HUES6 (cell line): ENCODE data around the gene ABHD12.

Source experiments
- H3K27ac ChIP-seq: 2 replicates; pipeline ENCODE4 v1.7.0; 2013; ENCODE audit warnings: low read depth, mild to moderate bottlenecking, low read length, inconsistent platforms
- H3K27me3 ChIP-seq: 2 replicates; pipeline ENCODE4 v1.6.1; 2013; ENCODE audit warnings: low read length; ENCODE audit not compliant: control insufficient read depth, insufficient read depth
- H3K36me3 ChIP-seq: 2 replicates; pipeline ENCODE4 v1.6.1; 2013; ENCODE audit warnings: low read length; ENCODE audit not compliant: control insufficient read depth, insufficient read depth
- H3K4me1 ChIP-seq: 2 replicates; pipeline ENCODE4 v1.6.1; 2013; ENCODE audit warnings: low read length; ENCODE audit not compliant: control insufficient read depth, insufficient read depth
- H3K4me3 ChIP-seq: 2 replicates; pipeline ENCODE4 v1.5.1; 2013; ENCODE audit warnings: low read depth, low read length
- H3K9ac ChIP-seq: one replicate; pipeline ENCODE4 v1.6.1; 2013; ENCODE audit warnings: mild to moderate bottlenecking, low read length
- H3K9me3 ChIP-seq: 2 replicates; pipeline ENCODE4 v1.6.1; 2013; ENCODE audit warnings: low read depth, low read length; ENCODE audit not compliant: control insufficient read depth, insufficient read depth

Gene ABHD12

DNA sequence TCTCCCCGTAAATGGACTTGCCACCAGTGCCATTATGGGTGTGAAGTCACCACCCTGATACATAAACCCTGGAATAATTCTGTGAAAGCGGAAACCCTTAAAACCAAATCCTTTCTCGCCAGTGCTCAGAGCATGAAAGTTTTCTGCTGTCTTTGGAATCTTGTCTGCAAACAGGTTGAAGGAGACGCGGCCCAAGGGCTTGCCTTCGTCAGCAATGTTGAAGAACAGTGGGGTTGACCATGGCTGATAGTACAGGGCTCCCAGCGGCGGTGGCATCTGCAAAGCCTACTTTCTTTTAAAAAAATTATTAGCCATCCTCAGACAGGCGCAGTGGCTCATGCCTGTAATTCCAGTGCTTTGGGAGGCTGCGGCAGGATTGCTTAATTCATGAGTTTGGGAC, 22.1 kb downstream of the ABHD12 start:
- Histone ChIP-seq H3K9me3 (peaks cover 15% of the 10 kb centered on the region), H3K27me3 (no peaks in the 10 kb centered on the region), H3K27ac (no peak overlapping the region), H3K36me3 (no peaks in the 10 kb centered on the region), H3K9ac (no peak overlapping the region), H3K4me3 (no peak overlapping the region), H3K4me1 (peaks cover 6% of the 10 kb centered on the region; the same call in 1 of the 2 replicates)

DNA sequence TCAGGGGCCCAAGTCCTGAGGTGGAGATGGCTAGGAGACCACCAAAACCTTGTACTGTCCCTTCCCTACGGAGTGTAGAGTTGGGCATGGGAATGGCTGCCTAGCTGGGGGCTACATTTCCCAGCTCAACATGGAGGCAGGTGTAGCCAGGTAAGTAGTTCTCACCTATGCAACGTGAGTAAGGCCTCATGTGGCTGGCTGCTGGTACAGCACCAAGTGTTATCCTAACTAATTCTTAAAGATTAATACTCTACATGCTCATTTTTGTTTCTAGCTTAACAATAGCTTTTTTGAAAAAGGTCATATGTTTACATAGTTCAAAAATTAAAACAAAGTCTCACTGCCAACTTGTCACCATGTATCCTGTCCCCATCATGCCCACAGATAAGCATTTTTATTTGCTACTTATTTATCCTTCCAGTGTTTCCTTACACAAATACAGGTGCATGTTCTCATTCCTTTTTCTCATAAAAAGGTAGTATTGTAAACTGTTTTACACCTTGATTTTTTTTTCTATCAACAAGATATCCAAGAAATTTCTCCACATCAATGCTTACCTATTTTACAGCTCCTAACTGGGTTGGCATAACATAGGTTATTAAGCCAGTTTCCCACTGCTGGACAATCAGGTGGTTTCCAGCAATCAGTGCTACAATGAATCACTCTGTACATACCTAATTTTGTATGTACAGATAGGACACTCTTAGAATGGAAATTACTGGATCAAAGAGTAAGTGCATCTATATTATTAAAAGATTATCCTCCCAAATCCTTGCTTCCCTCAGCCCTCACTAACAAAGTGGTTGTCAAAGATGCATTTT, 25.5 kb downstream of the ABHD12 start:
- peaks cover 7% of the 10 kb centered on the region for H3K9me3 ChIP-seq

DNA sequence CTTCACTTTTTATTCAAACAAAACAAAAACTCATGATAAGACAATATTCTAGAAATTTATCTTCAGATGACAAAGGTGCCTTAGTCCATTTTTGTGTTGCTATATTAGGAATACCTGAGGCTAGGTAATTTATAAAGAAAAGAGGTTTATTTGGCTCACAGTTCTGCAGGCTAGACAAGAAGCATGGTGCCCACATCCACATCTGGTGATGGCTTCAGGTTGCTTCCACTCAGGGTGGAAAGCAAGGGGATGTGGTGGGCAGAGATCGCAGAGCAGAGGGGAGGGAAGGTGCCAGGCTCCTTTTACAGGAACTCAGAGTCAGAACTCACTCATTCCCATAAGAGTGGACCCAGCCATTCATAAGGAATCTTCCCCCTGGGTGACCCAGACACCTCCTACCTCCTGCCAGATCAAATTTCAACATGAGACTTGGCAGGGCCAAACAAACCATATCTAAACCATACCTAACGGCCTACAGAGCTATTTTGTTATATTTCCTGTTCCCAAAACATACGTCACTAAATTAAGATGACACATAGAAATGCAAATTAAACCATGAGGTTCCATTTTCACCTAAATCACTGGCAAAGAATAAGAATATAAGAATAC, 26.4 kb downstream of the ABHD12 start:
- no peaks in the 10 kb centered on the region for H3K27me3 ChIP-seq
- H3K9me3 ChIP-seq, result peaks cover 7% of the 10 kb centered on the region
- no peak overlapping the region for H3K9ac ChIP-seq
- H3K27ac ChIP-seq, result no peak overlapping the region
- no peaks in the 10 kb centered on the region for H3K36me3 ChIP-seq
- H3K4me3 ChIP-seq, result no peak overlapping the region
- peaks cover 6% of the 10 kb centered on the region; the same call in 1 of the 2 replicates for H3K4me1 ChIP-seq

More for the DNA sequence above, 25.5 kb downstream of the ABHD12 start:
- Histone ChIP-seq H3K9ac (no peak overlapping the region), H3K27ac (no peak overlapping the region), H3K27me3 (no peaks in the 10 kb centered on the region), H3K4me3 (no peak overlapping the region), H3K4me1 (peaks cover 6% of the 10 kb centered on the region; the same call in 1 of the 2 replicates), H3K36me3 (no peaks in the 10 kb centered on the region)

GRCh38 chr20:25361287-25361683, 29.4 kb downstream of the ABHD12 start:
- peaks cover 25% of the 10 kb centered on the region for H3K4me1 ChIP-seq
- no peak overlapping the region for H3K4me3 ChIP-seq
- H3K27me3 ChIP-seq, result no peaks in the 10 kb centered on the region
- no peak overlapping the region for H3K9ac ChIP-seq
- 0 out of 2 replicates have a peak overlapping the region, but pooled peaks have one; percentile 6 for H3K27ac ChIP-seq
- H3K9me3 ChIP-seq, result peaks cover 7% of the 10 kb centered on the region
- no peaks in the 10 kb centered on the region for H3K36me3 ChIP-seq

DNA sequence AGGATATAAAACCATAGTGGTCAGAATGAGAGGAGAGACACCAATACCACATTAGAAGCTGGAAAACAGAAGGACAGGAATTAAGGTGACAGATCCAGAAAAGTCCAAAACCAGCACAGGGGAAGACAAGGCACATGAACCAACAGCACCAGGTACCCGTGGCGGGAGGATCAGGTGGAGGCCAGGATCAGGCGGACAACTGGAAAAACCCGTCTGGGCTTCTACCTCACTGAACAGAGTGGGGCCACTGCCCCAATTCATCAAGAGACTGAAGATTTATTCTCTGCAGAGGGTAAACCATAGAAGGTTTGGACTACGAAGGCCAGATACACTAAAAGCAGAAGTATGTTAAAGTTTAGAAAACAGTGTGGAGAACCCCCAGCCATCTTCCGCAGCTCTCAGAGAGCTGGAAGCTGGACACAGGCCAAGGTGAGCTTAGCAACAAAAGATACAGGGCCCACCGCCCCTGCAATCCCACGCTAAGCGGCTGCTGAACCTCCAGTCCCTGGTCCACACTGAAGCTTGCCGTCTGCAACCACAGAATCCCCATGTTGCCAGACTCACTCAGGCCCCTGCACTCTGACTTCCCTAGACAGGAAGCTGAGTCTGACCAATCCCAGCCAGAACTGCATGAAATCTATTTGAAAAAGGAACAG, 29.9 kb downstream of the ABHD12 start:
- Histone ChIP-seq H3K9me3 (peaks cover 7% of the 10 kb centered on the region), H3K27me3 (no peaks in the 10 kb centered on the region), H3K27ac (0 out of 2 replicates have a peak overlapping the region, but pooled peaks have one; percentile 6), H3K9ac (no peak overlapping the region), H3K4me1 (peaks cover 31% of the 10 kb centered on the region), H3K36me3 (no peaks in the 10 kb centered on the region), H3K4me3 (no peak overlapping the region)

- no peak overlapping the region for H3K9ac ChIP-seq
- peaks cover 40% of the 10 kb centered on the region for H3K4me1 ChIP-seq
- no peaks in the 10 kb centered on the region for H3K27me3 ChIP-seq
- H3K4me3 ChIP-seq, result no peak overlapping the region
- no peaks in the 10 kb centered on the region for H3K36me3 ChIP-seq
- no peaks in the 10 kb centered on the region for H3K9me3 ChIP-seq
- H3K27ac ChIP-seq, result peak overlapping the region; percentile 35; the same call in 1 of the 2 replicates
Measured at GRCh38 chr20:25356271-25356933, 34.2 kb downstream of the ABHD12 start.

DNA sequence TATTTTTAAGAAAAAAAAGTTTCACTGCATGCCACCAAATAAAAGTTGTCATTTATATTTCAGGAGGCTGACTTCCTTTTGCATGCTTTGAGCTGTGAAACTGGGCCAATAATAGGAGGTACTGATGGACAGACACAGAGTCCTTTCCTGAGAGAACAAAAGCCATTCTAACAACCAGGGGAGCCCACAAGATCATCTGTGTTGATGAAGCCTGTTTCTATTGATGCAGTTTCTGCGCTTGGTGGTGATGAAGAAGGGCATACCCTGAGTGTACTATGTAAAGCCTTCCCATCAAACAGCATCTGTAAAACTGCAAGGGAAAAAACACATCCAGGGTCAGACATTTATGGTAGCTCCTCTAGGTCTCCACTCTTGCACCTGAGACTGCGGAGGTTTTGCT, 34.8 kb downstream of the ABHD12 start:
- Histone ChIP-seq H3K9me3 (no peaks in the 10 kb centered on the region), H3K36me3 (no peaks in the 10 kb centered on the region), H3K27me3 (no peaks in the 10 kb centered on the region), H3K27ac (no peak overlapping the region), H3K4me3 (no peak overlapping the region), H3K4me1 (peaks cover 44% of the 10 kb centered on the region), H3K9ac (no peak overlapping the region)

DNA sequence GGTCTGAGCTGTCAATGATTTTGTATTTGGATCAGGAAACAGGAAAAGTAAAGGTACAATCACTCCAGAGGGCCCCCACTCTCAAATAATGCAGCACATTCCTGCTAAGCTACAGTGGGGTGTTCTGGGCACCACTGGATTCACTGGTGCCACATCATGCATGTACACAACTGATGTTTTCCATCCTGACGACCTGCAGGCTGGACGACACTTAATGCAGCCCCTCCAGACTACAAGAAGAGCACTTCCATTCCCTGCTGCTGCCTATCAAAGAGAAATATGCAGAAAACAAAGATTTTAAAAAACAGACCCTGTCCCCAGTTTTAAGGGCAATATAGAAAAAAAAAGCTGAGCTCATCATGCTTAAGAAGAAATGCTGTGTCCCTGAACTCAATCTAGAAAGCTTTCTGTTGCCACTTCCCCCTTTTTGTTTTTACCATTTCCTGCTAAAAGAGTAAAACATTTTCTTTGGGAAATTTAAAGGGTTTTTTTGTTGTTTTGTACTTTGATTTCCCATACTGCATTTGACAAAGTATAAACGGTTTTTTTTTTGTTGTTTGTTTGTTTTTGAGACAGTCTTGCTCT, 35.5 kb downstream of the ABHD12 start:
- no peaks in the 10 kb centered on the region for H3K9me3 ChIP-seq
- no peak overlapping the region for H3K9ac ChIP-seq
- H3K27ac ChIP-seq, result no peak overlapping the region
- H3K4me1 ChIP-seq, result peaks cover 44% of the 10 kb centered on the region
- no peaks in the 10 kb centered on the region for H3K27me3 ChIP-seq
- H3K4me3 ChIP-seq, result no peak overlapping the region
- H3K36me3 ChIP-seq, result no peaks in the 10 kb centered on the region

- no peaks in the 10 kb centered on the region for H3K9me3 ChIP-seq
- no peak overlapping the region for H3K27ac ChIP-seq
- H3K27me3 ChIP-seq, result no peaks in the 10 kb centered on the region
- H3K36me3 ChIP-seq, result no peaks in the 10 kb centered on the region
- H3K4me1 ChIP-seq, result peaks cover 44% of the 10 kb centered on the region
- H3K9ac ChIP-seq, result no peak overlapping the region
- no peak overlapping the region for H3K4me3 ChIP-seq
Measured at GRCh38 chr20:25353747-25354705, 36.6 kb downstream of the ABHD12 start.

GRCh38 chr20:25353353-25353746, 37.3 kb downstream of the ABHD12 start:
- Histone ChIP-seq H3K4me3 (no peak overlapping the region), H3K9ac (no peak overlapping the region), H3K4me1 (peaks cover 44% of the 10 kb centered on the region), H3K9me3 (no peaks in the 10 kb centered on the region), H3K27ac (no peak overlapping the region), H3K27me3 (no peaks in the 10 kb centered on the region), H3K36me3 (no peaks in the 10 kb centered on the region)
